Tibial artery (tissue), 4 donors: ENCODE results near the gene C1QTNF9.
"Not testable (repeated sequence)": the region's sequence is repeated elsewhere in the genome, so short reads cannot be mapped to it uniquely, and the experiment has no call there.

Source experiments
- DNase-seq, 2 donors: peaks; one replicate each; pipeline ENCODE4 v3.0.0-alpha.2; 2019
- H3K27ac ChIP-seq, 2 donors: fragments of 200-600 bp; sonication (generic) in 1 of 2; 1 replicate in 1 of 2; 2 replicates in 1 of 2; pipeline ENCODE4 v1.5.1; 2018 to 2019; ENCODE audit warnings: mild to moderate bottlenecking in 1 of 2
- H3K27me3 ChIP-seq, 2 donors: fragments of 200-600 bp; sonication (generic) in 1 of 2; one replicate each; pipeline versions ENCODE4 v1.5.1 to v1.6.0; 2016 to 2019
- H3K36me3 ChIP-seq, 3 donors: fragments of 200-600 bp; sonication (generic) in 2 of 3; one replicate each; pipeline ENCODE4 v1.5.1; 2016 to 2019; ENCODE audit warnings: mild to moderate bottlenecking in 2 of 3
- H3K4me1 ChIP-seq, 4 donors: fragments of 200-600 bp; sonication (generic) in 2 of 4; 1 replicate in 3 of 4; 2 replicates in 1 of 4; pipeline ENCODE4 v1.5.1; 2016 to 2019
- H3K4me3 ChIP-seq, 2 donors: fragments of 200-600 bp; sonication (generic) in 1 of 2; 1 replicate in 1 of 2; 2 replicates in 1 of 2; pipeline ENCODE4 v1.5.1; 2018 to 2019; ENCODE audit warnings: mild to moderate bottlenecking in 2 of 2
- H3K9me3 ChIP-seq, 3 donors: fragments of 200-600 bp; sonication (generic) in 1 of 3; one replicate each; pipeline ENCODE4 v1.5.1; 2016 to 2019
- intact Hi-C: fragments of 100-400 bp; cut with DNase I; formaldehyde crosslinking; loops from one replicate; pipeline ENCODE4 v1.15.0; 2023; ENCODE audit warnings: low total_unique reads
- TF ChIP-seq, protein P1 (sequence below), 2 experiments: fragments of 200-600 bp in 1 of 2; fragments of 450-650 bp in 1 of 2; IDR thresholded peaks; one replicate each; pipeline ENCODE4 v1.5.1; 2017 to 2019; ENCODE audit warnings: antibody characterized with exemption in 2 of 2, mild to moderate bottlenecking in 1 of 2, moderate library complexity in 1 of 2

The C1QTNF9 gene

DNA sequence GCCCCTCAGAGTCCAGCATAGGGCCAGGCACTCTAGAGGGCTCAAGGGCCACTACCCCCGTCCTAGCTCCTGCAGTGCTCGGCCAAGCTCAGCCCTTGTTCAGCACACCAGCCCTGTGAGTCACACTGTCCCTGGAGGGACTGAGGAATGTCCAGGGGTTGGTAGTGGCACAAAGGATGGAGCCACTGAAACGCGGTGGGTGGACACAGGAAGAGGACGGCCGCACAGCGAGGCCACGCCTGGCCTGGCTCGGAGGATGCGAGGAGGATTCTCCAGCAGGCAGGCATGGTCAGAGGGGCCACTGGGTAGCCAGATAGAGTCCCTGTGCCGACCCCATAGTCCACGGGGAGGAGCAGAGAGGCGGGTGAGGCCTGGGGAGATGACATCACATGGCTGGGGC is 45.7 kb downstream of the C1QTNF9 start:
- no peaks in the 10 kb centered on the region for H3K9me3 ChIP-seq
- no peak overlapping the region for H3K27ac ChIP-seq
- TF ChIP-seq, protein P1, sequence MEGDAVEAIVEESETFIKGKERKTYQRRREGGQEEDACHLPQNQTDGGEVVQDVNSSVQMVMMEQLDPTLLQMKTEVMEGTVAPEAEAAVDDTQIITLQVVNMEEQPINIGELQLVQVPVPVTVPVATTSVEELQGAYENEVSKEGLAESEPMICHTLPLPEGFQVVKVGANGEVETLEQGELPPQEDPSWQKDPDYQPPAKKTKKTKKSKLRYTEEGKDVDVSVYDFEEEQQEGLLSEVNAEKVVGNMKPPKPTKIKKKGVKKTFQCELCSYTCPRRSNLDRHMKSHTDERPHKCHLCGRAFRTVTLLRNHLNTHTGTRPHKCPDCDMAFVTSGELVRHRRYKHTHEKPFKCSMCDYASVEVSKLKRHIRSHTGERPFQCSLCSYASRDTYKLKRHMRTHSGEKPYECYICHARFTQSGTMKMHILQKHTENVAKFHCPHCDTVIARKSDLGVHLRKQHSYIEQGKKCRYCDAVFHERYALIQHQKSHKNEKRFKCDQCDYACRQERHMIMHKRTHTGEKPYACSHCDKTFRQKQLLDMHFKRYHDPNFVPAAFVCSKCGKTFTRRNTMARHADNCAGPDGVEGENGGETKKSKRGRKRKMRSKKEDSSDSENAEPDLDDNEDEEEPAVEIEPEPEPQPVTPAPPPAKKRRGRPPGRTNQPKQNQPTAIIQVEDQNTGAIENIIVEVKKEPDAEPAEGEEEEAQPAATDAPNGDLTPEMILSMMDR (IDR thresholded peaks at IDR 0.05), result no peak
- no peak overlapping the region for H3K4me3 ChIP-seq
- no peaks in the 10 kb centered on the region for H3K36me3 ChIP-seq
- intact Hi-C loops, result no loop called here
- H3K4me1 ChIP-seq, result no peaks in the 10 kb centered on the region
- no peaks in the 10 kb centered on the region for H3K27me3 ChIP-seq
- no peak for DNase-seq

DNA sequence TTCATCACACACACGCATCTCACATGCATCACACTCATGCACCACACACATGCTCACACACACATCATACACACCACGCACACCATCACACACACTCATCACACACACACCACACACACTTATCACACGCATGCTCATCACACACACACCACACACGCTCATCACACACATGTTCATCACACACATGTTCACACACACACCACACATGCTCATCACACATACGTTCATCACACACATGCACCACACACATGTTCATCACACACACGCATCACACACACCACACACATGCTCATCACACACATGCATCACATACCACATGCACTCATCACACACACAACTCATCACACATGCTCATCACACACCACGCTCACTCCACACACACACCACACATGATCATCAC is 46.9 kb downstream of the C1QTNF9 start:
- H3K9me3 ChIP-seq, result no peaks in the 10 kb centered on the region
- no peak for DNase-seq
- intact Hi-C loops, result no loop called here
- no peaks in the 10 kb centered on the region for H3K4me1 ChIP-seq
- TF ChIP-seq, protein P1 (IDR thresholded peaks at IDR 0.05), result no peak
- H3K36me3 ChIP-seq, result no peaks in the 10 kb centered on the region
- H3K27ac ChIP-seq, result no peak overlapping the region
- H3K4me3 ChIP-seq, result no peak overlapping the region
- H3K27me3 ChIP-seq, result no peaks in the 10 kb centered on the region

DNA sequence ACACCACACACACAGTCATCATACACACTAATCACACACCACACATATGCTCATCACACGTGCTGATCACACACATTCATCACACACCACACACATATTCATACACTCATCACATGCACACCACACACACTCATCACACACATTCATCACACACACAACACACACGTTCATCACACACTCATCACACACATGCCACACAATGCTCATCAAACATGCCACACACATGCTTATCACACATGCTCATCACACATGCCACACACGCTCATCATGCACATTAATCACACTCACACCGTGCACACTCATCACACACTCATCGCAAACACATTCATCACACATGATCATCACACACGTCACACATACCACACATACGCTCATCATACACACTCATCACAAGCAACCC is 47.5 kb downstream of the C1QTNF9 start:
- no peak for DNase-seq
- Histone ChIP-seq H3K9me3 (no peaks in the 10 kb centered on the region), H3K4me3 (no peak overlapping the region), H3K27me3 (peaks cover 0 to 4% of the 10 kb centered on the region in 2 donors), H3K4me1 (no peaks in the 10 kb centered on the region), H3K27ac (no peak overlapping the region), H3K36me3 (no peaks in the 10 kb centered on the region)
- TF ChIP-seq, protein P1 (IDR thresholded peaks at IDR 0.05), result no peak
- intact Hi-C loops, result no loop called here

DNA sequence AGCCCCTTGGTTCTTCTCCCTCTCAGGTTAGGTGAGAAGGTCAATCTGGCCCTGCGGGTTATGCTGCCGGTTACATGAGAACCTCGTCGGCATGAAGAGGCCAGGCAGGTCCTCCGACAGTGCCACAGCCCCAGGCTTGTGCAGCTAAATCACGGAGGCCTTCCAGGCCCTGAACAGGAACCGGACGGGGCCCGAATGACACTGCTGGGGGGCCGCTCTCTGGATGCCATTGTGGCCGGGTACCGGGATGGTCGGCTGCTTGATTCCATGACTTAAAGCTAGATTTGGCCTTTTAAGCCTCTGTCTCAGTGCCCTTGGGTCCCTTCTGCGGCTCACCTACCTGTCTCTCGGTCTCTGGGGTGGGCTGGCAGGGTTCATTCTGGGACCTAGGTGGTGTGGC is 48.4 kb downstream of the C1QTNF9 start:
- no peaks in the 10 kb centered on the region for H3K9me3 ChIP-seq
- H3K27ac ChIP-seq, result no peak overlapping the region
- no peak overlapping the region for H3K4me3 ChIP-seq
- DNase-seq, result no peak
- peaks cover 0 to 4% of the 10 kb centered on the region in 2 donors for H3K27me3 ChIP-seq
- intact Hi-C loops, result no loop called here
- TF ChIP-seq, protein P1 (IDR thresholded peaks at IDR 0.05), result no peak
- H3K36me3 ChIP-seq, result no peaks in the 10 kb centered on the region
- H3K4me1 ChIP-seq, result no peaks in the 10 kb centered on the region

DNA sequence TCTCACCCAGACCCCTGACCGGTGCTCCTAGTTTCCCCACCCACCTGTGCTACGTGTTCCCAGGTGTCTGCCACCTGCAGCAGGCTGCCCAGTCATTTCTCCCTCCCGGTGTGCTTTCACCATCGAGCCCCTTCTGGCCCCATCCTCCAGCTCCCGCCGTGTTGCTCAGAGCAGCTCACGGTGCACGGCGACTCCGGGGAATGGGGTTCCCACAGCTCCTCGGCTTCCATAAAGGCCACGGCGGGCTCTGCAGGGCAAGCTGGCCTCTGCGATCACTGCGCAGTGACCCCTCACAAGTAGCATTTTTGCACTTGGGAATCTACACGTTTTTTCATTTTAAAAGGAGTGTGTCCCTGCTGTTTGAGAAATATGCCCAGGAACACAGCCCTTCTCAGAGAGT is 49.5 kb downstream of the C1QTNF9 start:
- intact Hi-C loops, H3K27me3 ChIP-seq, H3K4me3 ChIP-seq, DNase-seq, H3K9me3 ChIP-seq, H3K27ac ChIP-seq, H3K36me3 ChIP-seq, H3K4me1 ChIP-seq: not testable (repeated sequence)

DNA sequence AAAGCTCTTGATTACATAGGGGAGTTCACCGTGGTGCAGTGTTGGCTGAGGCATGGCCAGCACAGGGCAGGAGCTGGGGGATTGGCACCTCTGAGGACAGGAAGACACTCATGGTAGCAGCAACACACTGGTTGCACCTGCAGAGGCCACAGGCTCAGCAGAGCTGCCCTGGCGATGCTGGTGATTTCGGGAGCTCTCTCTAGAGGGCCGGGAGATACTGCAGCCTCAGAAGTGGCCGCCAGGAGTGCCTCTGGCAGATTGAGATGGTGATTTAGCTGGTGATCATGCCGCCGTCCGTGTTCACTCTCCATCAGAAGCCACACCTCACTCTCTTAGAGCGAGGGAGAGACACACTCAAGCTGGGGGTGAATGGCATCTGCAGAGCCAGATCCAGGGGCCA is 49.9 kb downstream of the C1QTNF9 start:
- H3K9me3 ChIP-seq, H3K36me3 ChIP-seq, DNase-seq, H3K27me3 ChIP-seq, H3K4me3 ChIP-seq, intact Hi-C loops, H3K4me1 ChIP-seq, H3K27ac ChIP-seq: not testable (repeated sequence)

DNA sequence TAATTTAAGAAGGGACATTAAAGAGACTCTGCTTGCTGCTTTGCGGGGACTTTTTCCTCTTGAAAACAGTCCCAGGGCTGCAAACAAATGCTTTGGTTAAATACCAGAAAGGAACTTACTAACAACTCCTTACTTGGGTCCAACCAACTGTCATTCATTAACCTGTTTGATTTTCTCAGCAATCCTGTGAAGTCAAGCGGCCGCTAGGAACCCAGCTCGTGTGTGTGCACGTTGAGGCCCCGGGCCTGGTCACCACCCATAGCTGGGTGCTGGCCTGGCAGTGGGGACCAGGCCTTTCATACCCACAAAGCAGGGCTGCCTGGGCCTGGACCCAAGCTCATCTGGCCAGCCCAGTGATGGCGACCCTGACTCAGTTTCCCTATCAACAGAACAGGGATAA is 50.7 kb downstream of the C1QTNF9 start:
- Histone ChIP-seq H3K27me3 (peaks cover 0 to 4% of the 10 kb centered on the region in 2 donors), H3K27ac (no peak overlapping the region), H3K36me3 (no peaks in the 10 kb centered on the region), H3K9me3 (no peaks in the 10 kb centered on the region), H3K4me1 (no peaks in the 10 kb centered on the region), H3K4me3 (no peak overlapping the region)
- no peak for DNase-seq
- intact Hi-C loops, result loop anchor here (10.0 kb wide), 1 partner anchor 1415 kb away; no protein-coding TSS in a partner anchor
- TF ChIP-seq, protein P1 (IDR thresholded peaks at IDR 0.05), result no peak
